AG04450 (cell line): ENCODE measurements around the gene NCOR2. TPM values are rescaled to one million over a fixed set of nuclear protein-coding genes. Genes with fewer than 3 reads are reported as not detected.

Source experiments
- CTCF ChIA-PET: fragments of 300-600, 350-600 bp; formaldehyde crosslinking; extraction: SDS; loops from one replicate; lab custom pipeline; 2022; ENCODE audit warnings: antibody characterized with exemption, inconsistent platforms; lab: Charles Lee
- POLR2A ChIA-PET: fragments of 350-600 bp; formaldehyde crosslinking; extraction: SDS; loops from one replicate; lab custom pipeline; 2021; ENCODE audit warnings: antibody characterized with exemption, inconsistent platforms; lab: Yijun Ruan, JAX
- DNase-seq: peaks from one replicate; pipeline ENCODE4 v3.0.0-alpha.2; 2011; ENCODE audit warnings: low read depth, low spot score
- H3K27ac ChIP-seq: one replicate; pipeline ENCODE4 v1.5.1; 2012; ENCODE audit warnings: low read depth, low read length, control low read depth
- H3K27me3 ChIP-seq: one replicate; pipeline ENCODE4 v1.6.0; 2012; ENCODE audit warnings: low read length; ENCODE audit not compliant: control insufficient read depth, insufficient read depth
- H3K4me3 ChIP-seq: 2 replicates; pipeline ENCODE4 v1.5.1; 2011; ENCODE audit warnings: mild to moderate bottlenecking, low read depth, low read length, control low read depth
- H3K9me3 ChIP-seq: 2 replicates; pipeline ENCODE4 v1.5.1; 2012; ENCODE audit warnings: low read length; ENCODE audit not compliant: control insufficient read depth, insufficient read depth
- polyA plus RNA-seq: library from polyadenylated mRNA; depleted of rRNA; stranded (reverse); fragments of >200 nt; gene quantifications from 2 replicates; pipeline ENCODE4 v1.2.3, GENCODE V29; 2011
- TF ChIP-seq, protein P1 (sequence below): IDR thresholded peaks from 2 replicates; pipeline ENCODE4 v1.5.1; 2011; ENCODE audit warnings: low read depth, low read length, control low read depth, inconsistent platforms

NCOR2 gene
- polyA plus RNA-seq, 1 experiment: 3.3 TPM

DNA sequence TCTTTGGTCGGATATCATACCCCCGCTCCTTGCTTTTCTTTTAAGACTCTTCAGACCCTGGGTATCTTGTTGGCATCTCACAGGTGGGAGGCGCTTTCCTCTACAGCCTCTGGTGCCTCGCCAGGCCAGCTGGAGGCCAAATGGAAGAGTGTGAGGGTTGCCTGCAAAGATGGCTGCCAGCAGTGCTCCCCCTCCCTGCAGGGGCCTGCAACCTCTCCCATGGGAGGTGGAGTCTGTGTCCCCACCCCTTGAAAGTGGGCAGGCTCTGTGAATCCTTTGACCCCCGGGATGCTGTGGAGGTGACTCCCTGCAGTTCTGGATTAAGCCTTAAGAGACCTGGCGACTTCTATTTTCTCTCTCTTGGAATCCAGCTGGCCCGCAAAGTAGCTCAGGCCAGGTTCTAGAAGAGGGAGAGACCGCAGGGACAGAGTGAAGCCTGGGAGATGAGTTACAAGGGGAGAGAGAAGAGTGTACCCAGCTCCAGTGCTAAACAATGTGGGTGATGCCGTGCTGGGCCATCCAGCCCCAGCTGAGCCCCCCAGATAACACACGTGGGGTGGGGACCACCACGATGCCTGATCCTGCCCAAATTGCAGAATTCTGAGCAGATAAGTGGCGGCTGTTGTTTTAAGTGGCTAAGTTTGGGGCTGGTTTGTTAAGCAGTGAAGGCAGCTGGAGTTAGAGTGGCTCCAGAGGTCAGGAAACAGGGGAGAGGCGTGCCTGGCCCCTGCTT lies 37.9 kb upstream of the NCOR2 start:
- no peak for DNase-seq

DNA sequence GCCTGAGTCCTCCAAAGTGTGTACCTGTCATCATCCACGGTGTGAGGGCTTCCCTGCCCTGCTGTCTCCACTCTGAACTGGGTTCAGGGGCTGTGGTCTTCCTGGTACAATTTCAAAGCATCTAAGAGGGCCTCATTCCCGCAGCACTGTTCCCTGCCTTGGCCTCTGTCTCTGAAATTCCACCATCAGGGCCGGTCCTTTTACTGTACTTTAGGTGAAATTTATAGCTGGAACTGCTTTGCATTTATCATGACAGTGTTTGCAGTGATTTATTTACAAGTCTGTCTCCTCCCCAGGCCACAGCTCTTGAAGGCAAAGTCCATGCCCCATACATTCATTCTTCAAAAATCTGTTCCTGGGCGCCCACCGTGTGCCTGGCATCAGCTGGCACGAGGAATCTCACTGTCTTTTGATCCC lies 36.9 kb upstream of the NCOR2 start:
- DNase-seq: no peak
- H3K9me3 ChIP-seq: peaks cover 15% of the 10 kb centered on the region
- TF ChIP-seq, protein P1, sequence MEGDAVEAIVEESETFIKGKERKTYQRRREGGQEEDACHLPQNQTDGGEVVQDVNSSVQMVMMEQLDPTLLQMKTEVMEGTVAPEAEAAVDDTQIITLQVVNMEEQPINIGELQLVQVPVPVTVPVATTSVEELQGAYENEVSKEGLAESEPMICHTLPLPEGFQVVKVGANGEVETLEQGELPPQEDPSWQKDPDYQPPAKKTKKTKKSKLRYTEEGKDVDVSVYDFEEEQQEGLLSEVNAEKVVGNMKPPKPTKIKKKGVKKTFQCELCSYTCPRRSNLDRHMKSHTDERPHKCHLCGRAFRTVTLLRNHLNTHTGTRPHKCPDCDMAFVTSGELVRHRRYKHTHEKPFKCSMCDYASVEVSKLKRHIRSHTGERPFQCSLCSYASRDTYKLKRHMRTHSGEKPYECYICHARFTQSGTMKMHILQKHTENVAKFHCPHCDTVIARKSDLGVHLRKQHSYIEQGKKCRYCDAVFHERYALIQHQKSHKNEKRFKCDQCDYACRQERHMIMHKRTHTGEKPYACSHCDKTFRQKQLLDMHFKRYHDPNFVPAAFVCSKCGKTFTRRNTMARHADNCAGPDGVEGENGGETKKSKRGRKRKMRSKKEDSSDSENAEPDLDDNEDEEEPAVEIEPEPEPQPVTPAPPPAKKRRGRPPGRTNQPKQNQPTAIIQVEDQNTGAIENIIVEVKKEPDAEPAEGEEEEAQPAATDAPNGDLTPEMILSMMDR: no peak
- POLR2A ChIA-PET: no interaction called here
- no peak overlapping the region for H3K27ac ChIP-seq
- no peak overlapping the region for H3K4me3 ChIP-seq
- CTCF ChIA-PET: no interaction called here
- H3K27me3 ChIP-seq: no peaks in the 10 kb centered on the region

More for the DNA sequence above, 37.9 kb upstream of the NCOR2 start:
- peaks cover 8% of the 10 kb centered on the region for H3K27me3 ChIP-seq
- TF ChIP-seq, protein P1: no peak
- H3K9me3 ChIP-seq: peaks cover 9% of the 10 kb centered on the region; the same call in 1 of the 2 replicates
- CTCF ChIA-PET: no interaction called here
- no peak overlapping the region for H3K27ac ChIP-seq
- H3K4me3 ChIP-seq: no peak overlapping the region
- POLR2A ChIA-PET: no interaction called here

DNA sequence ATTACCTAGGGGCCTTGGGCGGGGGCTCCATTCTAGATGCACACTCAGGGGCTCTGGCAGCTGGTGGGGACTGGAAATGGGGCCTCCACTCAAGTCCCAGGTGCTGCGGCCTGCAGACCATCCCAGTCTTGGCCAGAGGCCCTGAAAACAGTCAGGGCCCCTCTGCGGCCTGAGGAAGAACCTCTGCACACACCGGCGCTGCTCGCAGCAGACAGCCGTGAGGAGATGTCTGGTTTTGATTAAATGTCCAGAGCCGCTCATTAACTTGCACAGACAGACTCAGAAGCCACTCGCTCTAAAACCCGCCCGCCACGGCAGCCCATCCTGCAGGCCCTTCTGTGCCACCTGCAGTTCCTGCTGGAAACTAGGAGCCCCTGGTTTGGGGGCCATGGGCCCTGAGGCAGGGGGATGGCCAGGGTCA lies 36.4 kb upstream of the NCOR2 start:
- no peak overlapping the region for H3K27ac ChIP-seq
- POLR2A ChIA-PET: no interaction called here

DNA sequence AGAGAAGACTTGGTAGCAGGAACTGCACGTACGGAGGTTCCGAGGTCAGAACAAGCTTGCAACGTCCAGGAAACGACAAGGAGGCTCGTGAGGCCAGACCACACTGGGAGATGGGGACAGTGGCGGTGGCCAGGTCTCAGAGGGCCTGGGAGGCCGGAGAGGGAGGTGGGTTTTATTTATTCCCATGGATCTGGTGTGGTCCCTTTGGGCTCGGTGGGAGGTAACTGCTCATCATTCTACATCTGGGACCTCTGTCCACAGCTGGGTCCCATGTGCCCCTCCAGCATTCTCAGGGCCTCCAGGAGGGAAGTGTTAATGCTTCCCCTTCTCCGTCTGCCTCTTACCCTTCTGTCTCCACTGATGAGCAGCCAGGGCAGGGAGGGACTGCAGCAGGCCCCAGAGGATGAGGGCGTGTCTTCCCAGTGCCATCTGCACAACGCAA lies 35.7 kb upstream of the NCOR2 start:
- POLR2A ChIA-PET: no interaction called here
- no peak overlapping the region for H3K27ac ChIP-seq

More for the DNA sequence above, 36.4 kb upstream of the NCOR2 start:
- Histone ChIP-seq H3K9me3 (peaks cover 15% of the 10 kb centered on the region), H3K4me3 (no peak overlapping the region), H3K27me3 (no peaks in the 10 kb centered on the region)
- CTCF ChIA-PET: no interaction called here
- DNase-seq: no peak
- TF ChIP-seq, protein P1: no peak

DNA sequence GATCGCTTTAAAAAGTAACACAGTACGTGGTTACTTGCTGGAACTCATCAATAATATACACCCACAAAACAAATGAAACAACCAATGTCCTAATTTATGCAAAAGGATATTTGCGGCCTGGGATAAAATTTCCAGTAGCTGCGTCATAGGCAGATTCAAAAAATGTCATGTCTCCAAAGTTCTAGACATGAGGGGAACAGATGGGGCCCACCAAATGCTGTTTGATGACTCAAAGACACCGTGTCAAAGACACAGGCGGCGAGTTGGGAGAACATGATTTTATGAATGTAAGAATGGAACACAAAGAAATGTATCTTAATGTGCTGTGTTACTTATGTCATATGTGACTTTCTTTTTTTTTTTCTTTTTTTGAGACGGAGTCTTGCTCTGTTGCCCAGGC lies 34.3 kb upstream of the NCOR2 start:
- no peak overlapping the region for H3K4me3 ChIP-seq
- H3K27me3 ChIP-seq: peaks cover 5% of the 10 kb centered on the region
- ChIA-PET POLR2A (no interaction called here), CTCF (interaction anchor here (0.6 kb wide), 1 partner anchor 964 kb away, joined by 3 read pairs; no protein-coding TSS in a partner anchor)
- no peak overlapping the region for H3K27ac ChIP-seq
- TF ChIP-seq, protein P1: no peak
- peaks cover 13% of the 10 kb centered on the region for H3K9me3 ChIP-seq
- DNase-seq: no peak

More for the DNA sequence above, 35.7 kb upstream of the NCOR2 start:
- Histone ChIP-seq H3K4me3 (no peak overlapping the region), H3K27me3 (no peaks in the 10 kb centered on the region), H3K9me3 (peaks cover 15% of the 10 kb centered on the region)
- CTCF ChIA-PET: no interaction called here
- TF ChIP-seq, protein P1: no peak
- no peak for DNase-seq
